ENCODE results near the gene LRRC57.

Gene LRRC57

GRCh38 chr15:42510258-42511006 is 38.2 kb downstream of the LRRC57 start:
- no peak for TF ChIP-seq CTCF (IDR thresholded peaks at IDR 0.05; ENCODE audit: borderline replicate concordance, insufficient read depth, low read depth, low read length)
- H3K4me3 ChIP-seq (ENCODE audit: low read depth, low read length) = no peak overlapping the region

GRCh38 chr15:42508263-42508690 is 40.3 kb downstream of the LRRC57 start:
- TF ChIP-seq CTCF (IDR thresholded peaks at IDR 0.05; ENCODE audit: borderline replicate concordance, insufficient read depth, low read depth, low read length) = no peak
- H3K4me3 ChIP-seq (ENCODE audit: low read depth, low read length) = no peak overlapping the region

- no peak for TF ChIP-seq CTCF (IDR thresholded peaks at IDR 0.05; ENCODE audit: borderline replicate concordance, insufficient read depth, low read depth, low read length)
- H3K4me3 ChIP-seq (ENCODE audit: low read depth, low read length) = no peak overlapping the region
These were observed 41.1 kb downstream of the LRRC57 start for GRCh38 chr15:42507514-42507913.

GRCh38 chr15:42504631-42505030 is 44.0 kb downstream of the LRRC57 start:
- TF ChIP-seq CTCF (IDR thresholded peaks at IDR 0.05; ENCODE audit: borderline replicate concordance, insufficient read depth, low read depth, low read length) = no peak
- no peak overlapping the region for H3K4me3 ChIP-seq (ENCODE audit: low read depth, low read length)

GRCh38 chr15:42503825-42504224 is 44.8 kb downstream of the LRRC57 start:
- H3K4me3 ChIP-seq (ENCODE audit: low read depth, low read length) = no peak overlapping the region
- TF ChIP-seq CTCF (IDR thresholded peaks at IDR 0.05; ENCODE audit: borderline replicate concordance, insufficient read depth, low read depth, low read length) = no peak

GRCh38 chr15:42502477-42502876 is 46.1 kb downstream of the LRRC57 start:
- no peak overlapping the region for H3K4me3 ChIP-seq (ENCODE audit: low read depth, low read length)
- TF ChIP-seq CTCF (IDR thresholded peaks at IDR 0.05; ENCODE audit: borderline replicate concordance, insufficient read depth, low read depth, low read length) = no peak
